Stimulated activated naive B cell treated with anti-CD40 and anti-IgM and Interleukin-4, amounts not matched to agents 10 μg/mL and 1 μg/mL and 100 μg/mL, for 72 hours (primary cell): ENCODE results near the gene PTGR1.
"Not testable (repeated sequence)": the region's sequence is repeated elsewhere in the genome, so short reads cannot be mapped to it uniquely, and the experiment has no call there.

ENCODE experiments used
- ATAC-seq, 2 donors: fragments of 150-1000 bp; cut with Tn5 transposase; replicated peaks; 2 replicates each; pipeline ENCODE4 v1.10.0; 2021; ENCODE audit warnings: moderate library complexity in 1 of 2
- DNase-seq: peaks from one replicate; pipeline ENCODE4 v3.0.0; 2021
- H3K27ac Mint-ChIP-seq: one replicate; pipeline ENCODE4 v1.8.0; 2022; ENCODE audit warnings: mild to moderate bottlenecking, mixed read lengths
- H3K27me3 Mint-ChIP-seq, 2 donors: one replicate each; pipeline ENCODE4 v1.8.0; 2022; ENCODE audit warnings: mixed read lengths in 2 of 2
- H3K36me3 Mint-ChIP-seq, 2 donors: one replicate each; pipeline ENCODE4 v1.8.0; 2022; ENCODE audit warnings: mixed read lengths in 2 of 2, mild to moderate bottlenecking in 1 of 2
- H3K4me1 Mint-ChIP-seq, 2 donors: one replicate each; pipeline ENCODE4 v1.8.0; 2022; ENCODE audit warnings: mixed read lengths in 2 of 2, mild to moderate bottlenecking in 1 of 2
- H3K4me3 Mint-ChIP-seq, 2 donors: one replicate each; pipeline ENCODE4 v1.8.0; 2022; ENCODE audit warnings: mild to moderate bottlenecking in 2 of 2, mixed read lengths in 2 of 2, moderate library complexity in 1 of 2
- H3K9me3 Mint-ChIP-seq, 2 donors: one replicate each; pipeline ENCODE4 v1.8.0; 2022; ENCODE audit warnings: mixed read lengths in 2 of 2, mild to moderate bottlenecking in 1 of 2

The PTGR1 gene

DNA sequence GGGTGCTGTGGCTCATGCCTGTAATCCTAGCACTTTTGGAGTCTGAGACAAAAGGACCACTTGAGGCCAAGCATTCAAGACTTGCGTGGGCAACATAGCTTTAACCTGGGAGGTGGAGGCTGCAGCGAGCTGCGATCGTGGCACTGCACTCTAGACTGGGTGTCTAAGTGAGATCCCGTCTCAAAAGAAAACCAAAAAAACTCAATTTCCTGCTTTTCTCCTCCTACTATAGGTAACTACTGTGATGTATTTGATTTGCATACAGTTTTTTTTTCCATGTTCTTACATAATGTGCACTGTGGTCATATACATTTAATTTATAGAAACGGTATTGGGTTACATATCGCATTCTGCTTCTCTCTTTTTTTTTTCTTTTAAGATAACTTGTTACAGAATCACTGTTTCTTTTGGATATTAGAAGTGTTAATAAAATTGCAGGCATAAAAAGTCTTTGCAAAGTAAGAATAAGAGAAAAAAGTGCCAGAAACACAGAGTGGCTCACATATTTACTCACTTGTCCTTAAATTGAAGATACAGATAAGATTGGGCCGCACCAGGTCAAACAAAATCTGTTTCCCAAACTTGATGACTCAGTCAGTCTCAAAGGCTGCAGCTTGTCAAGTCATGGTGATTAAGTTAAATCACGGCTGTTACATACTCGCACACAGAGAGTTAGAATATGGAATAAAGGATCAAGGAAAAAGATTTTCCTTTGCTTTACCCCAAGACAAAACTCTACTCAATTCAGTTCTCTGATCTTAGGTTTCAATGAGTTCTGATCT, 2.0 kb upstream of the PTGR1 start:
- Mint-ChIP-seq H3K9me3 (no peaks in the 10 kb centered on the region), H3K36me3 (peaks cover 0 to 5% of the 10 kb centered on the region in 2 donors), H3K27ac (no peak overlapping the region), H3K4me1 (peaks cover 11 to 29% of the 10 kb centered on the region in 2 donors), H3K27me3 (peaks cover 35 to 42% of the 10 kb centered on the region in 2 donors), H3K4me3 (no peak overlapping the region)
- DNase-seq: no peak
- no peak for ATAC-seq

DNA sequence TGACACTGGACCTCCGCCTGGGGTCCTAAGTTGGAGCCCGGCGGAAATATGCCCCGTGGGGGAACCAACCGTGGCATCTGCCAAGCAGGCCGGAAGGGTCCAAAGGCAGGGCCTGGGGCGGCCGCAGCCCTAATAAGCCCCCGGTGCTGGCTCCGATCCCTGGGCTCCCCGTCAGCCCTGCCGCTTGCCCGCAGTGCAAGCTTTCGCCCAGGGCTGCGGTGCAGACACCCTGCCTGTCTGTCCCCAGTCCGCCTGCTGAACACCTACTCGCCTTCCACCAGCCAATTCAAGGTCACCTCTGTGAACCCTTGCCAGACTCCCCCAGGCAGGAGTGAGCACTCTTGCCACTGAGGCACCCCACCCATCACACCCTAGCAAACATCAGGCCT, 502 bp upstream of the PTGR1 start:
- no peak overlapping the region for H3K27ac Mint-ChIP-seq
- ATAC-seq: peak in 1 of 2 donors; percentile 10
- H3K4me1 Mint-ChIP-seq: peaks cover 11 to 29% of the 10 kb centered on the region in 2 donors
- no peaks in the 10 kb centered on the region for H3K9me3 Mint-ChIP-seq
- DNase-seq: no peak
- H3K4me3 Mint-ChIP-seq: peak overlapping the region; percentile 88 to 89
- H3K36me3 Mint-ChIP-seq: peaks cover 0 to 5% of the 10 kb centered on the region in 2 donors
- H3K27me3 Mint-ChIP-seq: peaks cover 35 to 37% of the 10 kb centered on the region in 2 donors

DNA sequence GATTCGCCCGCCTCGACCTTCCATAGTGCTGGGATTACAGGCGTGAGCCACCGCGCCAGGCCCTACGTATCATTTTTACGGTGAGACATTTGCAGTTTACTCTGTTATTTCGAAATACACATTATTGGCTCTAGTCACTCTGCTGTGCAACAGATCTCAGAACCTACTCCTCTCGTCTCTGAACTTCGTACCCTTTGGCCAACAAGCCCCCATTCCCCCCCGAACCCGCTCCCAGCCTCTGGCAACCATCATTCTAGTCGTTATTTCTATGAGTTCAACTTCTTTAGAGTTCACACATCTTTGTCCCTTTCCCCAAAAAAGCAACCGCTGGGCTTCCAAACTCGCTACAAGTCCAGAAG, 735 bp downstream of the PTGR1 start:
- peaks cover 0 to 5% of the 10 kb centered on the region in 2 donors for H3K36me3 Mint-ChIP-seq
- no peak for DNase-seq
- peaks cover 11 to 29% of the 10 kb centered on the region in 2 donors for H3K4me1 Mint-ChIP-seq
- H3K27ac Mint-ChIP-seq: no peak overlapping the region
- peaks cover 35 to 37% of the 10 kb centered on the region in 2 donors for H3K27me3 Mint-ChIP-seq
- peak overlapping the region; percentile 88 to 89 for H3K4me3 Mint-ChIP-seq
- no peaks in the 10 kb centered on the region for H3K9me3 Mint-ChIP-seq
- ATAC-seq: peak; percentile 11 to 22

DNA sequence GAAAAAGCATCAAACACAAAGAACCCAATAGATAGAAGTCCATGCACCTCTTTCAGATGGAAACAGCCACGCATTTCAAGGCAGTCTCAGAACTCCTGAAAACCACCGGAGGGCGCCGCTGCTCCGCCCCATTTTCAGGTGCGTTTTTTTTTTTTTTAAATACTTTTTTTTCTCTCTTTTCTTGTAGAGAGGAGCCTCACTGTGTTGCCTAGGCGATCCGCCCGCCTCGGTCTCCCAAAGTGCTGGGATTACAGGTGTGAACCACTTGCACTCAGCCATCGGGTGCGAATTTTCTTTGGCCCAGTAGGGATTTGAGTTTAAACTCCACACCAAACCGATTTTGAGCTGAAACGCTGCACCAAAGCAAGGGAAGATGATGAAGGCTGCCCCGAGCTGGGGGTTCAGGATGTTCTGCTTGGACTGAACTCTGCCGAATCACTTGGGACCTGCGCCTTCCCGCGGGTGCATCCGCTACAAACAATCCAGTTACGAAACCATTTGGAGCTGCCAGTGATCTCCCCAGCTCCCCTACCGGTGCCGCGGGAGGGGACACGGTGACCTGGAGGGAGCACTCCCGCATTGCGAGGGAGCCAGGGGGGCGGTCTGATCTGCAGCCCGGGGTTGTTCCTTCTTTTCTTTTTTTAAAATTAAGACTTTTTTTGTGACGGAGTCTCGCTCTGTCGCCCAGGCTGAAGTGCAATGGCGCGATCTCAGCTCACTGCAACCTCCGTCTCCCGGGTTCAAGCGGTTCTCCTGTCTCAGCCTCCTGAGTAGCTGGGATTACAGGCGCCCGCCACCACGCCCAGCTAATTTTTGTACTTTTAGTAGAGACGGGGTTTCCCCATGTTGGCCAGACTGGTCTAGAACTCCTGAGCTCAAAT, 1.4 kb downstream of the PTGR1 start:
- H3K9me3 Mint-ChIP-seq: no peaks in the 10 kb centered on the region
- H3K4me1 Mint-ChIP-seq: peaks cover 11 to 29% of the 10 kb centered on the region in 2 donors
- peak; percentile 15 for DNase-seq
- H3K36me3 Mint-ChIP-seq: peaks cover 0 to 5% of the 10 kb centered on the region in 2 donors
- peaks cover 35 to 37% of the 10 kb centered on the region in 2 donors for H3K27me3 Mint-ChIP-seq
- peak; percentile 53 to 61 for ATAC-seq
- H3K27ac Mint-ChIP-seq: no peak overlapping the region
- peak overlapping the region; percentile 88 to 89 for H3K4me3 Mint-ChIP-seq

DNA sequence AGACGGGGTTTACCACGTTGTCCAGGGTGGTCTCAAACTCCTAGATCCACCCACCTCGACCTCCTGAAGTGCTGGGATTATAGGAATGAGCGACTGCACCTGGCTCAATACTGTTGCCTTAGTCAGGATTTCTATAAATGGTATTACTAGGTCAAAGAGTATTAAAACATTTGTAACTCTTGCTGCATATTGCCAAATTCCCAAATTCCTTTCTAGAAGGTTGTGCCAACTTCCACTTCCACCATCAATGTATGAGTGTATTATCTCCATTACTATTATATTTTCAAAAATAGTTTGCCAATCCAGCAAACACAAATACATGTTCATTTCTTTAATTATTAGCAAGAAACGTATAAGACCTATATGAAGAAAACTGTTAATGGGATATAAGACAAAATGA, 10.6 kb downstream of the PTGR1 start:
- Mint-ChIP-seq H3K4me3 (no peak overlapping the region), H3K27ac (no peak overlapping the region), H3K27me3 (peaks cover 5 to 10% of the 10 kb centered on the region in 2 donors), H3K9me3 (peaks cover 0 to 1% of the 10 kb centered on the region in 2 donors), H3K36me3 (no peaks in the 10 kb centered on the region), H3K4me1 (no peaks in the 10 kb centered on the region)
- DNase-seq: no peak
- no peak for ATAC-seq

DNA sequence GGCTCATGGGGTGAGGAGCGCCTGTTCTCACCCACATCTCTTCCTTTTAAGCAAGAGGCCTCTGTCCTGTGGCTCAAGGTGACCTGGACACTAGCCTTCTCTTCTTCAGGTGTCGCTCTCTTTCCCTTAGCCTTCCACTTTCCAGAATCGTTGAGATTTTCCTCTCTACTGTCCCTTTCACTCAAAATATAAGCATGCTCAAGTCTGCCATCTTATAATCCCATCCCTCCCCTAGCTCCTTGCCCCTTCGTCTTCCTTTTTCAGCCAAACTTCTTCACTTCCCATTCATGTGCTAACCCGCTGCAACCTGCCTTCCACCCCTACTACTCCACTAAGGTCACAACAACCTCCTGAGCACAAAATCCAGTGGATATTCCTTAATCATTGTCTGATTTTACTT, 13.1 kb downstream of the PTGR1 start:
- DNase-seq: no peak
- Mint-ChIP-seq H3K4me1 (no peaks in the 10 kb centered on the region), H3K4me3 (no peak overlapping the region), H3K27ac (no peak overlapping the region), H3K9me3 (peaks cover 0 to 1% of the 10 kb centered on the region in 2 donors), H3K36me3 (no peaks in the 10 kb centered on the region), H3K27me3 (peaks cover 4 to 5% of the 10 kb centered on the region in 2 donors)
- ATAC-seq: no peak

DNA sequence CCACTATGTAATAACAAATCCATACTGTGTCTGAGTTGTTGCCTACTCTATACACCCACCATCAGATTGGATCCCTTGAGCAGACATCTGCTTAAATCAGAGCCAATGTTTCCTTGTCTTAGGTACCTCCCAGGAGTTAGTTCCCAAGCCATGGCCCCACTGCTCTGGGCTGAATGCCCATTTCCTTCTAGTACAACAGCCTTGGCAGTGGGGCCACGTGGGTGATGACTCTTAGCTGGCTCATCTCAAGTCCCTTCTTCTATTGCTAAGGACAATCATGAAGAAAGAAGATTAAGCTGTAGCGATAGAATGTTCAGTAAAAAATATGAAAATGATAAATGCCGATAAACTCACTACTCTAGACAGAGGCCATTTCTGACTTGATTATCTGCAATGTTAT, 16.6 kb downstream of the PTGR1 start:
- DNase-seq: no peak
- Mint-ChIP-seq H3K4me1 (no peaks in the 10 kb centered on the region), H3K9me3 (peaks cover 0 to 1% of the 10 kb centered on the region in 2 donors), H3K4me3 (no peak overlapping the region), H3K27ac (no peak overlapping the region), H3K27me3 (peaks cover 4 to 5% of the 10 kb centered on the region in 2 donors), H3K36me3 (no peaks in the 10 kb centered on the region)
- ATAC-seq: no peak

DNA sequence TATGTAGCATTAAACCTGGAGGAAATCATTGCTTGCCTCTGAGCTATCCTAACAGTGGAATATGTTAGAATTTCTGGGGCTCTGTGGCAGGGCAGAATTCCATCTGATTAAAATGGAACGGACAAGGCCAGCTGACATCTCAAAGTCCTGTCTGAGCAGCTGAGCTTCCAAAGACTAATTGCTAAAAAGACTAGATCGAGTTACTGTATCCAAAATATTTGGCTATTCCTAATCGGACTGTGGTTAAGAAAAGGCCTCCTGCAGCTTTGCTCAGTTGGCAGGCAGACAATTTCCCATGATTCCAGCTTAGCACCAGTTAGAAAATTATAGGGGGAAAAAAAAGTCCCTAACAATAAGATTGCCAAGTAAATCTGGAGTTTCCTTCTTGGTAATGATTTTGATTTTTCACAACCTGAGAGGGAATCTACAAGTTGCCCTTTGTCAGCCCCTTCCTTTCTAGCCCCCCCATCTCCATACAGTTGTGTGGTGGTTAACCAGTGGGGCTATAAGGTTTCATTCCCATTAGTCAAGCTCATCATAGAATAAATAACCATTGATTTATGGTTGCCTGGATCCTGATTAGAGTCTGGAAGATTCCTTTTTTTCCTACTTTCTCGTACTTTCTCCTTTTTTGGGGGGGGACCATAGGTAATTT, 26.4 kb downstream of the PTGR1 start:
- no peak for DNase-seq
- Mint-ChIP-seq H3K4me1 (no peaks in the 10 kb centered on the region), H3K27ac (no peak overlapping the region), H3K9me3 (peaks cover 11 to 17% of the 10 kb centered on the region in 2 donors), H3K36me3 (peaks cover 27 to 32% of the 10 kb centered on the region in 2 donors), H3K27me3 (peaks cover 0 to 7% of the 10 kb centered on the region in 2 donors), H3K4me3 (no peak overlapping the region)
- no peak for ATAC-seq

DNA sequence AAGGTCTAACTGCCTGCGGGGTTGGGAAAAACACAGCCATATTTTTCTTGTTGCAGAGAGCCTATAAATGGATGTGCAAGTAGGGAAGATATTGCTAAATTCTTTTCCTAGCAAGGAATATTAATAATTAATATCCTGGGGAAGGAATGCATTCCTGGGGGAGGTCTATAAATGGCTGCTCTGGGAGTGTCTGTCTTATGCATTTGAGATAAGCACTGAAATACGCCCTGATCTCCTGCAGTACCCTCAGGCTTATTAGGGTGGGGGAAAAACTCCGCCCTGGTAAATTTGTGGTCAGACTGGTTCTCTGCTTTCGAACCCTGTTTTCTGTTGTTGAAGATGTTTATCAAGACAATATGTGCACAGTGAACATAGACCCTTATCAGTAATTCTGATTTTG, 31.3 kb downstream of the PTGR1 start:
- H3K4me3 Mint-ChIP-seq, DNase-seq, ATAC-seq, H3K27ac Mint-ChIP-seq, H3K27me3 Mint-ChIP-seq, H3K4me1 Mint-ChIP-seq: not testable (repeated sequence)
- H3K9me3 Mint-ChIP-seq: peaks cover 16 to 28% of the 10 kb centered on the region in 2 donors
- peaks cover 29 to 35% of the 10 kb centered on the region in 2 donors for H3K36me3 Mint-ChIP-seq

DNA sequence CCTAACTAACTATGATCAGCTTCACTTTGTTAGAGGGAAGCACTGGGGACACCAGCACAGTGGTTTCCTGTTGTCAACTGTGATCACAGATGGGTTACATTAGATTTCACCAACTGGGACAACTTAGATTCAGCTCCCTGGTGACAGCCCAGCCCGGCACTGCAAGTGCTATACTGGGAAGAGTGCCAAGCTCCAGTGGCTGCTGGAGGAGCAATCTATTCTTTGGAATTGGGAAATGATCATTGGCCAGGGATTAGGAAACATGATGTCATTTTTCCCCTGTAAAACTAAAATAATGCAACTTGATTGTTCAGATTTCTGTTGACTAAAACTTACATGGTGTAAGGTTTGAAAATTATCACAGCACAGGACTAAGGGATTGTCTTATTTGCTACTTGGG, 33.2 kb downstream of the PTGR1 start:
- DNase-seq (no peak), ATAC-seq (no peak)
- Mint-ChIP-seq H3K27ac (no peak overlapping the region), H3K36me3 (peaks cover 29 to 37% of the 10 kb centered on the region in 2 donors), H3K9me3 (peaks cover 16 to 28% of the 10 kb centered on the region in 2 donors), H3K4me3 (no peak overlapping the region), H3K4me1 (no peaks in the 10 kb centered on the region), H3K27me3 (peaks cover 0 to 7% of the 10 kb centered on the region in 2 donors)

DNA sequence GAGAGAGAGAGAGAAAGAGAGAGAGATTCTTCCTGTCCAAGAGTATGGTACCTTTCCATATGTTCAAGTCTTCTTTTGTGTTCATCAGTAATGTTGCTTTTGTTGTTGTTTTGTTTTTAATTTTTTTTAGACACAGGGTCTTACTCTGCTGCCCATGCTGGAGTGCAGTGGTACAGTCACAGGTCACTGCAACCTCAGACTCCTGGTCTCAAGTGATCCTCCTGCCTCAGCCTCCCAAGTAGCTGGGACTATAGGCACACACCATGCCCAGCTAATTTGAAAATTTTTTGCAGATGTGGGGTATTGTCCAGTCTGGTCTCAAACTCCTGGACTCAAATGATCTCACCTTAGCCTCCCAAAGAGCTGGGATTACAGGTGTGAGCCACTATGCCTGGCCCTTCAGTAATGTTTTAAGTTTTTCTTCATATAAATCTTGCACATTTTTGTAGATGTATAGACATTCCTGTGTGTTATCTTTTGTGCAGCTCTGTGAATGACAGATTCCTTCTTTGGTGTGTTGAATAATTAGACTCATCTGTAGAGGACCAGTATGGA, 38.2 kb downstream of the PTGR1 start:
- DNase-seq (no peak), ATAC-seq (no peak)
- no peaks in the 10 kb centered on the region for H3K4me1 Mint-ChIP-seq
- no peak overlapping the region for H3K4me3 Mint-ChIP-seq
- no peak overlapping the region for H3K27ac Mint-ChIP-seq
- H3K27me3 Mint-ChIP-seq: peaks cover 4 to 13% of the 10 kb centered on the region in 2 donors
- H3K36me3 Mint-ChIP-seq: peaks cover 2 to 9% of the 10 kb centered on the region in 2 donors
- peaks cover 13 to 24% of the 10 kb centered on the region in 2 donors for H3K9me3 Mint-ChIP-seq

DNA sequence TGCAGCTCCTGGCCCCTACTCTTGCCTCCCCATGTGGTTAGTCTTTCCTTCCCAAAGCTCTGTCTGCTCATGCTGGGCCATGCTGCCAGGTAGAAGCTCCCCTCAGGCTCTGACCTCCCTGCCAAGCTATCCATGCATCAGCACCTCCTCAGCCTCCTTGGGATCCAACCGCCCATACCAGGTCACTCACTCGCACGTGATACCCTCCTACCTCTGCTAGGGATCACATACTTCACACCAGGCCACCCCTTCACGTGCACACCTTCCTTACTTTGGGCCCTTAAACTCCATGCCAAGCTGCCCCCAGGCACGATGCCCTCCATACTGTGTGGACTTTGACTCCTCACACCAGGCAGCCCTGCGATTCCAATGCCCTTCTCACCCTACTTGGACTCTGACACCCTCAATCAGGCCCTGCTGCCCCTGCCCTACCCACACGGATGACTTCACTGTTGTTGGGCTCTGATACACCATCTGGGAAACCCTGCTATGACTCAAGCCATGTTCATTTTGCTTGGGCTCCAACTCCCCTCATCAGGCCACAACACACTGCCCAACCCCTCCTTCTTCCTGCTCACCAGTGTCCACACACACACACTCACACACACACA, 40.3 kb downstream of the PTGR1 start:
- H3K4me1 Mint-ChIP-seq: no peaks in the 10 kb centered on the region

DNA sequence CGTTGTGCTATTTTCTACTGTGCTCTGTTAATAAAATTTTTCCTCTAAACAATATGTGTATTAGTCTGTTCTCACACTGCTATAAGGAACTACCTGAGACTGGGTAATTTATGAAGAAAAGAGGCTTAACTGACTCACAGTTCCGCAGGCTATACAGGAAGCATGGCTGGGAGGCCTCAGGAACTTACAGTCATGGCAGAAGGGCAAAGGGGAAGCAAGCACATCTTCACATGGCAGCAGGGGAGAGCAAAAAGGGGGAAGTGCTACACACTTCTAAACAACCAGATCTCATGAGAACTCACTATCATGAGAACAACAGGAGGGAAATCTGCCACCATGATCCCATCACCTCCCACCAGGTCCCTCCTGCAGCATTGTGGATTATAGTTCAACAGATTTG, 44.0 kb downstream of the PTGR1 start:
- Mint-ChIP-seq H3K27me3 (peaks cover 9 to 19% of the 10 kb centered on the region in 2 donors), H3K9me3 (peaks cover 36 to 40% of the 10 kb centered on the region in 2 donors), H3K36me3 (peaks cover 8 to 21% of the 10 kb centered on the region in 2 donors)
- H3K4me3 Mint-ChIP-seq, H3K4me1 Mint-ChIP-seq, H3K27ac Mint-ChIP-seq, DNase-seq, ATAC-seq: not testable (repeated sequence)

More for the DNA sequence above, 40.3 kb downstream of the PTGR1 start:
- H3K27ac Mint-ChIP-seq: no peak overlapping the region
- peaks cover 32 to 36% of the 10 kb centered on the region in 2 donors for H3K9me3 Mint-ChIP-seq
- no peak for ATAC-seq
- H3K27me3 Mint-ChIP-seq: peaks cover 4 to 19% of the 10 kb centered on the region in 2 donors
- H3K36me3 Mint-ChIP-seq: peaks cover 5 to 22% of the 10 kb centered on the region in 2 donors
- H3K4me3 Mint-ChIP-seq: no peak overlapping the region
- no peak for DNase-seq
